ENCODE data around the gene TCEAL9.

DNA sequence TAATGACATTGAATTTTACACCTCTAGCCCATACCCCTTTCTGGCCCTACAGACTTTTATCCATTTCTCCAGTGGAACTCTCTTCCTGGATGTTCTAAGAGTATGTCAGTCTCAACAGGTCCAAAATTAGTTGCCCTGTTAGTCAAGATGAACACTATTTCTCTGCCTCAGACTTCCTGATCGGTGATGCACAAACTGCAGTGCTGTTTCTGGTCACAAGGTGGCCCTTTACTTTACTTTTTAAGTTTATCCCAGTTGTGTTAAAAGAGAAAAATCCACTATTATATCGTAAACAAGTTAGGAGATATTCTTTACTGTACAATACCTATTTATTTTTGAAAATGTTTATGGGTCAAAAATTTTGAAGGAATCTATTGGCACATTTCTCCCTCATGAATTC lies 13.2 kb upstream of the TCEAL9 start:
- TF ChIP-seq MYC (IDR thresholded peaks at IDR 0.05; ENCODE audit: low read depth, low read length): no peak
- TF ChIP-seq, protein P1, sequence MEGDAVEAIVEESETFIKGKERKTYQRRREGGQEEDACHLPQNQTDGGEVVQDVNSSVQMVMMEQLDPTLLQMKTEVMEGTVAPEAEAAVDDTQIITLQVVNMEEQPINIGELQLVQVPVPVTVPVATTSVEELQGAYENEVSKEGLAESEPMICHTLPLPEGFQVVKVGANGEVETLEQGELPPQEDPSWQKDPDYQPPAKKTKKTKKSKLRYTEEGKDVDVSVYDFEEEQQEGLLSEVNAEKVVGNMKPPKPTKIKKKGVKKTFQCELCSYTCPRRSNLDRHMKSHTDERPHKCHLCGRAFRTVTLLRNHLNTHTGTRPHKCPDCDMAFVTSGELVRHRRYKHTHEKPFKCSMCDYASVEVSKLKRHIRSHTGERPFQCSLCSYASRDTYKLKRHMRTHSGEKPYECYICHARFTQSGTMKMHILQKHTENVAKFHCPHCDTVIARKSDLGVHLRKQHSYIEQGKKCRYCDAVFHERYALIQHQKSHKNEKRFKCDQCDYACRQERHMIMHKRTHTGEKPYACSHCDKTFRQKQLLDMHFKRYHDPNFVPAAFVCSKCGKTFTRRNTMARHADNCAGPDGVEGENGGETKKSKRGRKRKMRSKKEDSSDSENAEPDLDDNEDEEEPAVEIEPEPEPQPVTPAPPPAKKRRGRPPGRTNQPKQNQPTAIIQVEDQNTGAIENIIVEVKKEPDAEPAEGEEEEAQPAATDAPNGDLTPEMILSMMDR (IDR thresholded peaks at IDR 0.05; ENCODE audit: extremely low read depth in 1 of 2, insufficient read depth in 1 of 2, low read depth in 1 of 2, low read length in 2 of 2): peak; percentile 41 to 50
- no peak for TF ChIP-seq GATA2 (IDR thresholded peaks at IDR 0.05; ENCODE audit: insufficient read depth, insufficient read length, low read depth, low read length)
- TF ChIP-seq POLR2AphosphoS5 (IDR thresholded peaks at IDR 0.05; ENCODE audit: insufficient read depth, low read depth, low read length): no peak
- no peak for TF ChIP-seq POLR2A (IDR thresholded peaks at IDR 0.05; ENCODE audit: low read depth, low read length)
- no peak for TF ChIP-seq EZH2 (IDR thresholded peaks at IDR 0.05; ENCODE audit: borderline replicate concordance, low read depth, low read length, severe bottlenecking)

Measured in endothelial cell of umbilical vein (primary cell).